Renal cortex interstitium (tissue), 11 donors: ENCODE measurements around the gene CD37. TPM values are rescaled to one million over a fixed set of nuclear protein-coding genes. Genes with fewer than 3 reads are reported as not detected.

Experiments
- DNase-seq, 11 donors: peaks; one replicate each; pipeline ENCODE4 v3.0.0-alpha.2; 2013; ENCODE audit warnings: low read depth in 9 of 11, low spot score in 4 of 11; ENCODE audit errors: extremely low read depth in 1 of 11
- polyA plus RNA-seq, 3 donors: library from polyadenylated mRNA; unstranded; fragments of 120-200 nt; gene quantifications; one replicate each; pipeline ENCODE4 v1.2.1, GENCODE V29; 2013; ENCODE audit not compliant: insufficient read length in 3 of 3

Gene CD37
- polyA plus RNA-seq, 3 donors = 34.0 to 49.0 (median 34.6) TPM

DNA sequence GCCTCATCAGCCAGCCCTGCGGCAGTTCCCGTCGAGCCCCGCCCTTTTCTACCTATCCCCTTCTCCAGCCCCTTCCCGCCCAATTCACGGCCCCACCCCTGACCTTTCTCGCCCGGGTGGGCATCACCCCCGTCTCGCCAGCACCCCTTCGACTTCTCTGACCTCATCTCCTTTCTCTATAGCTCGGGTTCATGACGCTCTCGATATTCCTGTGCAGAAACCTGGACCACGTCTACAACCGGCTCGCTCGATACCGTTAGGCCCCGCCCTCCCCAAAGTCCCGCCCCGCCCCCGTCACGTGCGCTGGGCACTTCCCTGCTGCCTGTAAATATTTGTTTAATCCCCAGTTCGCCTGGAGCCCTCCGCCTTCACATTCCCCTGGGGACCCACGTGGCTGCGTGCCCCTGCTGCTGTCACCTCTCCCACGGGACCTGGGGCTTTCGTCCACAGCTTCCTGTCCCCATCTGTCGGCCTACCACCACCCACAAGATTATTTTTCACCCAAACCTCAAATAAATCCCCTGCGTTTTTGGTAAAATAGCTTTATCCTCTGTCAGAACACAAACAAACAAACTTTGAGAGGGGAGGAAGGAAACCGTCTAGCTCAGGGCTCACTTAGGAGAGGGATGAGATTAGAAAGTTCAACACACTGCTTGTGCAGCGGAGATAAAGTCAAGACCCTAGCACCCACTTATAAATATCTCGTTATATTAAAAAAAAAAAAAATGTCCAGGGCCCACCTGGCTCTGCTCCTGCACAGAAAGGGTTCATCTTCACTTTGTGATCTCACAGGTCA, 5.1 kb downstream of the CD37 start:
- DNase-seq = peak in 2 of 11 donors; percentile 44 to 45

DNA sequence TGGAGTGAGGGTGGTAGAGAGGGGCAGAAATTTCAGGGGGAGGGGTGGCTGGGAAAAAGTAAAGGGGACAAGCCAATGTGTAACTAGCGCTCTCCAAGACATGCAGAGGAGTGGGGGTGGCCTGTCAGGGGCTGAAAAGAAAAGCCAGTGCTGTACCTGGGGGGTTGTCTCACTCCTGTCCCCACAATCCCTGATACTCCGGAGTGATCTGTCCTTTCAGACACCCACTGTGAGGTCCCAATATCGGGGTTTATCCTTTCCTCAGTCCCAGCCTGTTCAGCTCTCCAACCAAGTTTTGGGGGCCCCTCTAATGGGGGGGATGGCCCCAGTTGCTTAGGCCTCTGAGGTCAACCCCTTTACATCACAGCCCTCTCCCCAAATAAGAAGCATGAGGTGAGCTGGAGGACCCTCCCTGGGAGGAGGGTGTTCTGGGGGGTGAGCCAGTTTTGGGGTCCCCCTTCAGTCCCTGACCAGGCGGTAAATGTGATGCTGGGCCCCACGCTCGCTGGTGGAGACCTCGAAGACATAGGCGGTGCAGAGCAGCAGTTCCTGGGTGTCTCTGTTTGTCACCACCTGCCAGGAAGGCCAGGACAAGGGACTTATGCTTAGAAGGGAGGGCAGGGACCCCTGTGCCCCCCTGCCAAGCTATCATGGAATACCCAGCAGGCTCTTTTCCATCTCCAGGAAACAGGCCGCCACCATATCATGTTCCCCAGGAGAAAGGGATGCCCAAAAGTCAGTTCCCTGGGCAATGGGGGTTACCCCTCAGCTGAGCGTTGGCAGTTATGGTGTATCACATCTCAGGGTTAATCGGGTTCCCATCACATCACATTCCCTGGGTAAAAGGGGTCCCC, 5.9 kb downstream of the CD37 start:
- no peak for DNase-seq

DNA sequence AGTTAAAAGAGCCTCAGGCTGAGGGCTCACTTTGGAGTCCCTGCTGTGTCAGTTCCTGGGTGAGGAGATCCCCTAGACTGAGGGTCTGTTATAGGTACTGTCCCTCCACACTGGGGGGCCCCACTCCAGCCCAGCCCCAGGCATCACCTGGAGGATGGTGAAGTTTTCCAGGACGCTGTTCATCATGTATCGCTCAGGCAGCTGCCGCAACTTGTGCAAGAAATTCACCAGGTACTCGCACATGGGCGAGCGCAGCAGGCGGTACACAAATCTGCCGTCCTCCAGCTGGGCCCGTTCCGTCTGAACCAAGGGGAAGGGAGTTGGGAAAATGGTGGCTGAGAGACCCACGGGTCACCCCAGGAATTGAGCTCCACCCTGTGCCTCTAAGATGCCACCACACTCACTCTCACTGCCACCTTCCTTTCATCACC, 7.1 kb downstream of the CD37 start:
- DNase-seq = no peak

- no peak for DNase-seq
Measured at GRCh38 chr19:49343123-49343522, 7.9 kb downstream of the CD37 start.

GRCh38 chr19:49344505-49345423, 9.6 kb downstream of the CD37 start:
- DNase-seq = no peak

DNA sequence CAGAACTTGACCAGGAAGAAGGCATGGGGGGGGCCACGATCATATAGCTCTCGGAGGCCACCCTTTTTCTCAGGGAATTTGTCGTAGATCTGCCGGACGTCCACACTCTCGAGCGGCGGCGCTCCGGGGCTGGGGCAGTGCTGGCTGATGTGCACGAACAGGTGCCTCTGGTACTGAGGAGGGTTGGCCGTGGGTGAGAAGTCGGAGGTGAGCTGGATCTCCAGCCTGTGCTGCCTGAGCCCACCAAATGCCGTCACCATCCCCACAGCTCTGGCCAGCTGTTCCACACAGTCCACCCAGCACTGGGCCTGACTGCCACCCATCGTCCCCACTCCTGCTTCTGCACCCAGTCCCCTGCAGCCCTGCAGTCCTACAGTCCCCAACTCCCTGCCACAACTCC, 12.0 kb downstream of the CD37 start:
- DNase-seq = no peak

GRCh38 chr19:49347835-49348234, 12.6 kb downstream of the CD37 start:
- peak in 1 of 11 donors; percentile 26 for DNase-seq

DNA sequence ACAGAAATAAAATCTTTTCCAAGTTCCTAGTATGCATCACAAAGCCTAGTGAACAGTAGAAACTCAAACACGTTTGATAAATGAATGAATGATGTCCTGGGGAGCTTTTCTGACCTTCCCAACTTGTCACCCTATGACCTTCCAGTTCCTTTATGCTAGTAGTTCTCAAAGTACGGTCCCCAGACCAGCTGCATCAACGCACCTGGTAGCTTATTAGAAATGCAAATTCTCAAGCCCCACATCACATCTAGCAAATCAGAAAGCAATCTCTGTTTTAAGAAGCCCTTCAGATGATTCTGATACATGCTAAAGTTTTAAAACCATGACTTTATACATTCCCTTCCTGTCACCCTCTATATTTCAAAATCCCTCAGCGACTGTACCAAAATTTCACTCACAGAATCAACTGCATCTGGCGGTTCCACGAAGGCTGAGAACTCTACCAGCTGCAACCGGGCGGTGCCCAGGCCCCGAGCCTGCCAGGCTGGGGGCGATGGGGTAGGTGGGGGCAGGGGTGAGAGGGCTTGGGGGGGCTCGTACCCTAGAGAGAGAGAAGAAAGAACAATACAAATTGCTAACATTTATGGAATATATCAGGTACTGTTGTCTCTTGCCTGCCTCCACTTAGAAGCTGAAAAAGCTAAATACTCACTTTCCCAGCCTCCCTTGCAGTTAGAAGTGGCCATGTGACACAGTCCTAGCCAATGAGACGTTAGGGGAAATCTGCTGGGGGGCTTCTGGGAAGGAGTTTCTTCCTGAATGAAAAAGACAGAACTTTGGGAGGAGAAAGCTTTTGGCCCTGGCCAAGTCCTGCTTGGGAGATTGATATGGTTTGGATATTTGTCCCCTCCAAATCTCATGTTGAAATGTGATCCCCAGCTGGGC, 13.3 kb downstream of the CD37 start:
- DNase-seq = no peak

DNA sequence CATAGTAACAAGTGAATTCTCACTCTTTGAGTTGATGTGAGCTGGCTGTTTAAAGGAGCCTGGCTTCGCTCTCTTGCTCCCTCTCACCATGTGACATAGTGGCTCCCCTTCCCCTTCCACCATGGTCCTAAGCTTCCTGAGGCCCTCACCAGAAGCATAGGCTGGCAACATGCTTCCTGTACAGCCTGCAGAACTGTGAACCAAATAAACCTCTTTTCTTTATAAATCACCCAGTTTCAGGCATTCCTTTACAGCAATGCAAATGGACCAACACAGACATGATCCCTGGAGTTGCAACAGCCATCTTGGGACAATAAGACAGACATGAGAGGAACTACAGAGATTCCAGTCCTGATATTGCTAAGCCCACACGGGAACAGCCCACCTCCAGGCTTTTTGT, 14.4 kb downstream of the CD37 start:
- no peak for DNase-seq

GRCh38 chr19:49355909-49356353, 20.7 kb downstream of the CD37 start:
- no peak for DNase-seq

GRCh38 chr19:49356382-49356781, 21.2 kb downstream of the CD37 start:
- no peak for DNase-seq

DNA sequence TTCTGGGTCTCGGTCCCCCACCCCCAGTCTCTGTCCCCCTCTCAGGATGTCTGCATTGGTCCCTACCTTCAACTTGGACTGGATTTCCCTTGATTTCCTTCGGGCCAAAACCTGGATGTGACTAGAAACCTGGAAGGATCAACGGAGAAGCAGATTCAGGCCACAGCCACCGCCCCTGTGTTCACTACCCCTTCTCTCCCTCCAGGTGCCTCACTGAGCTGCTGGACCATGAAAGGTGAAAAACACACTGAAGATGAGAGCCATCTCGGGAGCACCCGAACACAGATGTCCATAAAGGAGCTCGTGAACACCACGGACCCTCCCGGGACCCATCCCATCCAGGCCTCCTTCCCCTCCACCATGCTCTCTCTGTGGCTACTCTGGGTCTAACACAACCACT, 22.0 kb downstream of the CD37 start:
- no peak for DNase-seq

DNA sequence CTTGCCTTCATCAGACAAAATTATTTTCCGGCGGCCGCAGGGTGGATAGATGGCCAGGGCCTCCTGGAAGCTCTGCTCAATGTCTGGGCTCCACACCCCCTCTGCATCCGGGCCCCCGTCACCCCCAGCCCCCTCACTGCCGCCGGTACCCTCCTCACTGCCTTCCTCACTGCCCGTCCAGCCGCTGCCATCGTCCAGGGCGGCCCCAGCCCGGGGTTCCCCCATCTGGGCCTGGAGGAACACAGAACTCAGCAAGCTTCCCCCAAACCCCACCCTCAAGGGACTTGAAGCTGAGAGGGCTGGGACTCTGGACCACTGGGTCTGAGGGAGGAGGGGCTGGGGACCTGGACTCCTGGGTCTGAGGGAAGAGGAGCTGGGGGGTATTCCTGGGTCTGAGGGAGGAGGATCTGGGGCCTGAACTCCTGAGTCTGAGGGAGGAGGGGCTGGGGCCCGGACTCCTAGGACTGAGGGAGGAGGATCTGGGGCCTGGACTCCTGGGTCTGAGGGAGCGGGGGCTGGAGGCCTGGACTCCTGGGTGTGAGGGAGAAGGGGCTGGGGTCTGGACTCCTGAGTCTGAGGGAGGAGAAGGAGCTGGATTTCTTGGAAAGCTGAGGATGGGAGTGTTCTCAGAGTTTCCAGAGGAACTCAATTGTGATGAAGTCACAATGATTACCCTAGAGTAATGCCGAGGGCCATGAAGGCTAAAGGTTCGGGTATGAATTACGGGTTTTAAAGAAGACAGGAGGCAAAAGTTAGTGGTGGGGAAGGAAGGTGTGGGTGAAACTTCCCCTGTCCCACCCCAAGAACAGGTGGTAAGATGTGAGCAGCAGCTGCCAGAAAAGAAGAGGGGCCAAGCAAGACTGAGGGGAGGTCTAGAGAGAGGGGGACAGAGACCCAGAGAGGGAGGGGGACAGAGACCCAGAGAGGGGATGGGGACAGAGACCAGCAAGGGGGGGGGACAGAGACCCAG, 24.9 kb downstream of the CD37 start:
- no peak for DNase-seq

- peak in 10 of 11 donors; percentile 85 to 92 (median 89) for DNase-seq
Measured at GRCh38 chr19:49361438-49362047, 26.3 kb downstream of the CD37 start.

- DNase-seq = peak in 7 of 11 donors; percentile 63 to 77 (median 68)
Measured at GRCh38 chr19:49362048-49362928, 27.1 kb downstream of the CD37 start, which contains the start of gene TEAD2. TEAD2 (minus strand) TSS chr19:49362416; CDS start chr19:49360075, 2,341 bp downstream.

DNA sequence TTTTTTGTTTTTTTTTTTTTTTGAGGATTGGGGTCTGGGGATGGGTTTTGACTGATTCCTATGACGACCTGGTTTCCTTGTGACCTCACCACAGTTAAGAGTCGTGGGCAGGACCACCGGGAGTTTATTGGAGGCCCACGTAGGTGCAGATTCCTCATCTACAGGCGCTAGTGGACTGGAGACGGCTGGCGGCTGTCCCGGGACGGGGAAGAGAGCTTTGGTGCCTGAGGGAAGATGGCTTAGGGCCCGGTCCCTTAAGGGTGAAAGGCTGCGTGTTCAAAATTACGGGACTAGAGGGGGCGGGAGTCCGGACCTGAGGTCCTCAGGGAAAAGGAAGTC, 27.7 kb downstream of the CD37 start:
- peak in 2 of 11 donors; percentile 30 to 35 for DNase-seq
